GM12891 (cell line): ENCODE data around the gene MAL.

Experiments used
- PAX5 ChIP-seq: IDR thresholded peaks from 2 replicates; pipeline ENCODE4 v1.6.1; 2011; ENCODE audit warnings: low read length, moderate library complexity, mild to moderate bottlenecking; ENCODE audit not compliant: insufficient read depth, severe bottlenecking
- POLR2A ChIP-seq: IDR thresholded peaks from 2 replicates; pipeline ENCODE4 v1.6.1; 2011; ENCODE audit warnings: low read depth, low read length, control low read depth
- POLR2AphosphoS5 ChIP-seq: IDR thresholded peaks from 2 replicates; pipeline ENCODE4 v1.6.1; 2011; ENCODE audit warnings: low read depth, low read length, control low read depth
- POU2F2 ChIP-seq: IDR thresholded peaks from 2 replicates; pipeline ENCODE4 v1.6.1; 2011; ENCODE audit warnings: low read depth, mild to moderate bottlenecking, control low read depth, low read length, moderate library complexity
- SPI1 ChIP-seq: IDR thresholded peaks from 2 replicates; pipeline ENCODE4 v1.6.1; 2011; ENCODE audit warnings: low read depth, low read length, control low read depth
- TAF1 ChIP-seq: IDR thresholded peaks from 2 replicates; pipeline ENCODE4 v1.6.1; 2011; ENCODE audit warnings: low read depth, low read length, control low read depth

DNA sequence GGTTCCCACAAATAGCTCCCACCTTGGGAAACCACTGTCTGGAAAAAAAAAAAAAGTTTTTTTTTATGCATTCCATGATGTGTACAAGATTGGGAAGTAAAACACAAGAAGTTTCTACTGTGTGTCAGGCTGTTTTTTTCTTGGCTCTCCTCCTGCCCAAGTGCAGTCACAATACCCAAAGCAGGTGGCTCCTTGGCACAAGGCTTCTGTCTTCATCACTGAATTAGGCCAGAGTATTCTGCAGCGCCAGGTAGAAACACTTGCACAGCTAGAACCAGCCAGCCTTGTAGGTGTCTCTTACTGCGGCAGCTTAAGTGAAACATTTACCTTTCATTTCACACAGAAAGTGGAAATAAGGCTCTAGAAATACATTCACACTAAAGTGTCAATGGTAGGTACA, 23.8 kb upstream of the MAL start:
- TF ChIP-seq SPI1 = no peak
- TF ChIP-seq POLR2AphosphoS5 = no peak
- TF ChIP-seq PAX5 = no peak
- TF ChIP-seq POLR2A = no peak
- TF ChIP-seq TAF1 = no peak
- no peak for TF ChIP-seq POU2F2
